WTC11 (cell line): ENCODE results near the gene STARD8. TPM values are rescaled to one million over a fixed set of nuclear protein-coding genes. Genes with fewer than 3 reads are reported as not detected.

ENCODE experiments used
- ATAC-seq: fragments of 200-7000 bp; cut with Tn5 transposase; 2 replicates; pipeline ENCODE4 v1.10.0; 2021; ENCODE audit warnings: mild to moderate bottlenecking, moderate library complexity
- CTCF ChIA-PET: fragments of 300-600 bp; sonication (Branson Sonifier 250); formaldehyde crosslinking; loops from one replicate; lab custom pipeline; 2021; ENCODE audit warnings: antibody characterized with exemption; lab: Charles Lee
- POLR2A ChIA-PET: fragments of 350-600 bp; sonication (Branson Sonifier 250); formaldehyde crosslinking; loops from one replicate; lab custom pipeline; 2021; ENCODE audit warnings: antibody characterized with exemption; lab: Charles Lee
- DNase-seq: peaks from one replicate; pipeline ENCODE4 v3.0.0; 2021; ENCODE audit warnings: low spot score
- H3K27ac Mint-ChIP-seq: 2 replicates; pipeline ENCODE4 v1.8.0; 2021; ENCODE audit warnings: mixed read lengths
- H3K27me3 Mint-ChIP-seq: 2 replicates; pipeline ENCODE4 v1.8.0; 2021; ENCODE audit warnings: low read depth, mild to moderate bottlenecking, moderate library complexity, mixed read lengths
- H3K36me3 Mint-ChIP-seq: 2 replicates; pipeline ENCODE4 v1.8.0; 2021; ENCODE audit warnings: mixed read lengths
- H3K4me1 Mint-ChIP-seq: 2 replicates; pipeline ENCODE4 v1.8.0; 2022; ENCODE audit warnings: mixed read lengths
- H3K4me3 Mint-ChIP-seq: 2 replicates; pipeline ENCODE4 v1.8.0; 2021; ENCODE audit warnings: mild to moderate bottlenecking, moderate library complexity, mixed read lengths
- H3K9me3 Mint-ChIP-seq: 2 replicates; pipeline ENCODE4 v1.8.0; 2021; ENCODE audit warnings: mixed read lengths
- SMAD4 ChIP-seq: sonication (generic); formaldehyde crosslinking; IDR thresholded peaks from 2 replicates; pipeline ENCODE4 v1.8.0; 2022; ENCODE audit warnings: mild to moderate bottlenecking, missing genetic modification reagents
- TEAD1 ChIP-seq: sonication (generic); formaldehyde crosslinking; IDR thresholded peaks from 2 replicates; pipeline ENCODE4 v1.8.0; 2022; ENCODE audit warnings: mild to moderate bottlenecking, missing genetic modification reagents
- ZNF138 ChIP-seq: sonication (generic); formaldehyde crosslinking; conservative IDR thresholded peaks from 2 replicates; pipeline ENCODE4 v1.8.1; 2022; ENCODE audit warnings: mild to moderate bottlenecking, moderate library complexity, missing genetic modification reagents
- total RNA-seq: library from RNA; stranded (reverse); gene quantifications from 3 replicates; pipeline ENCODE4 v1.2.3, GENCODE V29; 2021
- TF ChIP-seq, protein P1 (sequence below): fragments of 250-450 bp; sonication (Bioruptor Pico); IDR thresholded peaks from 2 replicates; pipeline ENCODE4 v2.1.2; 2022; ENCODE audit warnings: mild to moderate bottlenecking, moderate library complexity
- TF ChIP-seq, protein P2 (sequence below): sonication (generic); formaldehyde crosslinking; IDR thresholded peaks from 2 replicates; pipeline ENCODE4 v1.8.1; 2022; ENCODE audit warnings: mild to moderate bottlenecking, moderate library complexity, missing genetic modification reagents
- TF ChIP-seq, protein P3 (sequence below): sonication (generic); formaldehyde crosslinking; IDR thresholded peaks from 2 replicates; pipeline ENCODE4 v1.8.0; 2022; ENCODE audit warnings: mild to moderate bottlenecking, missing genetic modification reagents
- TF ChIP-seq, protein P4 (sequence below): sonication (generic); formaldehyde crosslinking; IDR thresholded peaks from 2 replicates; pipeline ENCODE4 v1.8.0; 2022; ENCODE audit warnings: mild to moderate bottlenecking, missing genetic modification reagents
- TF ChIP-seq, protein P5 (sequence below): fragments of 250-450 bp; sonication (Bioruptor Pico); IDR thresholded peaks from 2 replicates; pipeline ENCODE4 v1.8.0; 2021; ENCODE audit warnings: mild to moderate bottlenecking
- TF ChIP-seq, protein P6 (sequence below): sonication (generic); formaldehyde crosslinking; IDR thresholded peaks from 2 replicates; pipeline ENCODE4 v1.8.1; 2022; ENCODE audit warnings: missing genetic modification reagents, borderline replicate concordance
- TF ChIP-seq, protein P7 (sequence below): fragments of 250-450 bp; sonication (Bioruptor Pico); IDR thresholded peaks from 2 replicates; pipeline ENCODE4 v1.9.0; 2021; ENCODE audit warnings: moderate library complexity, mild to moderate bottlenecking, inconsistent platforms, borderline replicate concordance
- TF ChIP-seq, protein P8 (sequence below): sonication (generic); formaldehyde crosslinking; IDR thresholded peaks from 2 replicates; pipeline ENCODE4 v1.8.0; 2023; ENCODE audit warnings: missing genetic modification reagents
- TF ChIP-seq, protein P9 (sequence below): sonication (generic); formaldehyde crosslinking; IDR thresholded peaks from 2 replicates; pipeline ENCODE4 v1.8.1; 2022; ENCODE audit warnings: low read depth, missing genetic modification reagents, borderline replicate concordance
- TF ChIP-seq, protein P10 (sequence below): sonication (generic); formaldehyde crosslinking; IDR thresholded peaks from 2 replicates; pipeline ENCODE4 v1.8.1; 2022; ENCODE audit warnings: low read depth, mild to moderate bottlenecking, moderate library complexity, missing genetic modification reagents, borderline replicate concordance
- TF ChIP-seq, protein P11 (sequence below): sonication (generic); formaldehyde crosslinking; IDR thresholded peaks from 2 replicates; pipeline ENCODE4 v1.8.1; 2022; ENCODE audit warnings: mild to moderate bottlenecking, missing genetic modification reagents, moderate library complexity, borderline replicate concordance
- TF ChIP-seq, protein P12 (sequence below): fragments of 250-450 bp; sonication (Bioruptor Pico); IDR thresholded peaks from 2 replicates; pipeline ENCODE4 v1.9.0; 2021; ENCODE audit warnings: mild to moderate bottlenecking, borderline replicate concordance

STARD8 gene
- total RNA-seq, 1 experiment from 2014 or later = 8.5 TPM

DNA sequence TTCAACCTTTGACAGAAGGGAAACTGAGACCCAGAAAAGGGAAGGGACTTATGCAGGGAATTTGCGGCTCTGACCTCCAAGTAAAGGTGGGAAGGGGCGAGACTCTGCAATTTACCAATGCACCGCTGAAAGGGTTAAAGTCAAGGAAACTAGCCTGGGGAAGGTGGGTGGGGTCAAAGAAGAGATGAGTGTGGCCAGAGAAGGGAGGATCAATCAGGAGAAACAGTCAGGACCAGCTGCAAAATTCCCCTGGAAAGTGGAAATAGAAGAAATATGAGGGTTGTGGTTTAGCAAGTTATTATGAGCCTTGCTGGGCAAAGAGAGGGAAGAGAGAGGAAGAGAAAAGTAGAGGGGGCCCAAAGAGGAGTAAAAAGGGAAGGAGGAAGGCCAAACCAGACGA lies 30.5 kb downstream of the STARD8 start (continued):
- TF ChIP-seq, protein P1, sequence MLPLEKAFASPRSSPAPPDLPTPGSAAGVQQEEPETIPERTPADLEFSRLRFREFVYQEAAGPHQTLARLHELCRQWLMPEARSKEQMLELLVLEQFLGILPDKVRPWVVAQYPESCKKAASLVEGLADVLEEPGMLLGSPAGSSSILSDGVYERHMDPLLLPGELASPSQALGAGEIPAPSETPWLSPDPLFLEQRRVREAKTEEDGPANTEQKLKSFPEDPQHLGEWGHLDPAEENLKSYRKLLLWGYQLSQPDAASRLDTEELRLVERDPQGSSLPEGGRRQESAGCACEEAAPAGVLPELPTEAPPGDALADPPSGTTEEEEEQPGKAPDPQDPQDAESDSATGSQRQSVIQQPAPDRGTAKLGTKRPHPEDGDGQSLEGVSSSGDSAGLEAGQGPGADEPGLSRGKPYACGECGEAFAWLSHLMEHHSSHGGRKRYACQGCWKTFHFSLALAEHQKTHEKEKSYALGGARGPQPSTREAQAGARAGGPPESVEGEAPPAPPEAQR = no peak
- TF ChIP-seq, all 79 proteins: peak for 0

DNA sequence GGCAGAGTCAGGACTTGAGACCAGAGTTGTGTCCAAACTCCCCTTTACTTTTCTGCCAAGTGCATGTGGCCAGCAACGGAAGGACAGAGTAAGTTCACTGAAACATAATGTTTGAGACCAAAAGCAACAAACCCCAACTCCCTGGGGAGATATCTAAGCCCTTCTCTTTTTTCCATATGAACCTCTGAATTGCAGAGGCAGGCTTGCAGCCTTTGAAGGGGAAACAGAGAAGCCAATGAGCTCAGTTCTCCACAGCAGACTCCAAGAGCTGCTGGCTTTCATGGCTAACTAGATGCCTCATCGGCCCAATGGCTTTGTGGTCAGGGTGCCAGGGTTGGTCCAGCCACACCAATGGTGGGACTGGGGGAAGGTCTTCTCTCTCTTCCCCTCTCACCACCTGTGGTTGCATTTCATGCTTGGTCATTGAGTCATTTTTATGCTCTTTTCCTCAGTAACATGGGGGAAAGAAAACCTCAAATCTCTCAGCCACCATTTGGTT lies 34.0 kb downstream of the STARD8 start:
- ChIA-PET CTCF (no interaction called here), POLR2A (no interaction called here)
- no peak overlapping the region for H3K4me3 Mint-ChIP-seq
- TF ChIP-seq SMAD4 (CRISPR knock-in tag) (no peak), ZNF138 (CRISPR knock-in tag) (no peak), TEAD1 (no peak)
- TF ChIP-seq, protein P2, sequence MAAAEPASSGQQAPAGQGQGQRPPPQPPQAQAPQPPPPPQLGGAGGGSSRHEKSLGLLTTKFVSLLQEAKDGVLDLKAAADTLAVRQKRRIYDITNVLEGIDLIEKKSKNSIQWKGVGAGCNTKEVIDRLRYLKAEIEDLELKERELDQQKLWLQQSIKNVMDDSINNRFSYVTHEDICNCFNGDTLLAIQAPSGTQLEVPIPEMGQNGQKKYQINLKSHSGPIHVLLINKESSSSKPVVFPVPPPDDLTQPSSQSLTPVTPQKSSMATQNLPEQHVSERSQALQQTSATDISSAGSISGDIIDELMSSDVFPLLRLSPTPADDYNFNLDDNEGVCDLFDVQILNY (CRISPR knock-in tag) = no peak
- TF ChIP-seq, protein P3, sequence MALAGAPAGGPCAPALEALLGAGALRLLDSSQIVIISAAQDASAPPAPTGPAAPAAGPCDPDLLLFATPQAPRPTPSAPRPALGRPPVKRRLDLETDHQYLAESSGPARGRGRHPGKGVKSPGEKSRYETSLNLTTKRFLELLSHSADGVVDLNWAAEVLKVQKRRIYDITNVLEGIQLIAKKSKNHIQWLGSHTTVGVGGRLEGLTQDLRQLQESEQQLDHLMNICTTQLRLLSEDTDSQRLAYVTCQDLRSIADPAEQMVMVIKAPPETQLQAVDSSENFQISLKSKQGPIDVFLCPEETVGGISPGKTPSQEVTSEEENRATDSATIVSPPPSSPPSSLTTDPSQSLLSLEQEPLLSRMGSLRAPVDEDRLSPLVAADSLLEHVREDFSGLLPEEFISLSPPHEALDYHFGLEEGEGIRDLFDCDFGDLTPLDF (CRISPR knock-in tag) = no peak
- TF ChIP-seq, protein P4, sequence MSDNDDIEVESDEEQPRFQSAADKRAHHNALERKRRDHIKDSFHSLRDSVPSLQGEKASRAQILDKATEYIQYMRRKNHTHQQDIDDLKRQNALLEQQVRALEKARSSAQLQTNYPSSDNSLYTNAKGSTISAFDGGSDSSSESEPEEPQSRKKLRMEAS (CRISPR knock-in tag) = no peak
- TF ChIP-seq, protein P5, sequence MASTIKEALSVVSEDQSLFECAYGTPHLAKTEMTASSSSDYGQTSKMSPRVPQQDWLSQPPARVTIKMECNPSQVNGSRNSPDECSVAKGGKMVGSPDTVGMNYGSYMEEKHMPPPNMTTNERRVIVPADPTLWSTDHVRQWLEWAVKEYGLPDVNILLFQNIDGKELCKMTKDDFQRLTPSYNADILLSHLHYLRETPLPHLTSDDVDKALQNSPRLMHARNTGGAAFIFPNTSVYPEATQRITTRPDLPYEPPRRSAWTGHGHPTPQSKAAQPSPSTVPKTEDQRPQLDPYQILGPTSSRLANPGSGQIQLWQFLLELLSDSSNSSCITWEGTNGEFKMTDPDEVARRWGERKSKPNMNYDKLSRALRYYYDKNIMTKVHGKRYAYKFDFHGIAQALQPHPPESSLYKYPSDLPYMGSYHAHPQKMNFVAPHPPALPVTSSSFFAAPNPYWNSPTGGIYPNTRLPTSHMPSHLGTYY (CRISPR knock-in tag) = no peak
- TF ChIP-seq, protein P6, sequence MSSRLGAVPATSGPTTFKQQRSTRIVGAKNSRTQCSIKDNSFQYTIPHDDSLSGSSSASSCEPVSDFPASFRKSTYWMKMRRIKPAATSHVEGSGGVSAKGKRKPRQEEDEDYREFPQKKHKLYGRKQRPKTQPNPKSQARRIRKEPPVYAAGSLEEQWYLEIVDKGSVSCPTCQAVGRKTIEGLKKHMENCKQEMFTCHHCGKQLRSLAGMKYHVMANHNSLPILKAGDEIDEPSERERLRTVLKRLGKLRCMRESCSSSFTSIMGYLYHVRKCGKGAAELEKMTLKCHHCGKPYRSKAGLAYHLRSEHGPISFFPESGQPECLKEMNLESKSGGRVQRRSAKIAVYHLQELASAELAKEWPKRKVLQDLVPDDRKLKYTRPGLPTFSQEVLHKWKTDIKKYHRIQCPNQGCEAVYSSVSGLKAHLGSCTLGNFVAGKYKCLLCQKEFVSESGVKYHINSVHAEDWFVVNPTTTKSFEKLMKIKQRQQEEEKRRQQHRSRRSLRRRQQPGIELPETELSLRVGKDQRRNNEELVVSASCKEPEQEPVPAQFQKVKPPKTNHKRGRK (CRISPR knock-in tag) = no peak
- TF ChIP-seq, protein P7, sequence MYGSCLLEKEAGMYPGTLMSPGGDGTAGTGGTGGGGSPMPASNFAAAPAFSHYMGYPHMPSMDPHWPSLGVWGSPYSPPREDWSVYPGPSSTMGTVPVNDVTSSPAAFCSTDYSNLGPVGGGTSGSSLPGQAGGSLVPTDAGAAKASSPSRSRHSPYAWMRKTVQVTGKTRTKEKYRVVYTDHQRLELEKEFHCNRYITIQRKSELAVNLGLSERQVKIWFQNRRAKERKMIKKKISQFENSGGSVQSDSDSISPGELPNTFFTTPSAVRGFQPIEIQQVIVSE (CRISPR knock-in tag) = no peak
- TF ChIP-seq, protein P8, sequence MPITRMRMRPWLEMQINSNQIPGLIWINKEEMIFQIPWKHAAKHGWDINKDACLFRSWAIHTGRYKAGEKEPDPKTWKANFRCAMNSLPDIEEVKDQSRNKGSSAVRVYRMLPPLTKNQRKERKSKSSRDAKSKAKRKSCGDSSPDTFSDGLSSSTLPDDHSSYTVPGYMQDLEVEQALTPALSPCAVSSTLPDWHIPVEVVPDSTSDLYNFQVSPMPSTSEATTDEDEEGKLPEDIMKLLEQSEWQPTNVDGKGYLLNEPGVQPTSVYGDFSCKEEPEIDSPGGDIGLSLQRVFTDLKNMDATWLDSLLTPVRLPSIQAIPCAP (CRISPR knock-in tag) = no peak
- TF ChIP-seq, protein P9, sequence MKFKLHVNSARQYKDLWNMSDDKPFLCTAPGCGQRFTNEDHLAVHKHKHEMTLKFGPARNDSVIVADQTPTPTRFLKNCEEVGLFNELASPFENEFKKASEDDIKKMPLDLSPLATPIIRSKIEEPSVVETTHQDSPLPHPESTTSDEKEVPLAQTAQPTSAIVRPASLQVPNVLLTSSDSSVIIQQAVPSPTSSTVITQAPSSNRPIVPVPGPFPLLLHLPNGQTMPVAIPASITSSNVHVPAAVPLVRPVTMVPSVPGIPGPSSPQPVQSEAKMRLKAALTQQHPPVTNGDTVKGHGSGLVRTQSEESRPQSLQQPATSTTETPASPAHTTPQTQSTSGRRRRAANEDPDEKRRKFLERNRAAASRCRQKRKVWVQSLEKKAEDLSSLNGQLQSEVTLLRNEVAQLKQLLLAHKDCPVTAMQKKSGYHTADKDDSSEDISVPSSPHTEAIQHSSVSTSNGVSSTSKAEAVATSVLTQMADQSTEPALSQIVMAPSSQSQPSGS (CRISPR knock-in tag) = no peak
- TF ChIP-seq, protein P10, sequence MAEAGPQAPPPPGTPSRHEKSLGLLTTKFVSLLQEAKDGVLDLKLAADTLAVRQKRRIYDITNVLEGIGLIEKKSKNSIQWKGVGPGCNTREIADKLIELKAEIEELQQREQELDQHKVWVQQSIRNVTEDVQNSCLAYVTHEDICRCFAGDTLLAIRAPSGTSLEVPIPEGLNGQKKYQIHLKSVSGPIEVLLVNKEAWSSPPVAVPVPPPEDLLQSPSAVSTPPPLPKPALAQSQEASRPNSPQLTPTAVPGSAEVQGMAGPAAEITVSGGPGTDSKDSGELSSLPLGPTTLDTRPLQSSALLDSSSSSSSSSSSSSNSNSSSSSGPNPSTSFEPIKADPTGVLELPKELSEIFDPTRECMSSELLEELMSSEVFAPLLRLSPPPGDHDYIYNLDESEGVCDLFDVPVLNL = no peak
- TF ChIP-seq, protein P11, sequence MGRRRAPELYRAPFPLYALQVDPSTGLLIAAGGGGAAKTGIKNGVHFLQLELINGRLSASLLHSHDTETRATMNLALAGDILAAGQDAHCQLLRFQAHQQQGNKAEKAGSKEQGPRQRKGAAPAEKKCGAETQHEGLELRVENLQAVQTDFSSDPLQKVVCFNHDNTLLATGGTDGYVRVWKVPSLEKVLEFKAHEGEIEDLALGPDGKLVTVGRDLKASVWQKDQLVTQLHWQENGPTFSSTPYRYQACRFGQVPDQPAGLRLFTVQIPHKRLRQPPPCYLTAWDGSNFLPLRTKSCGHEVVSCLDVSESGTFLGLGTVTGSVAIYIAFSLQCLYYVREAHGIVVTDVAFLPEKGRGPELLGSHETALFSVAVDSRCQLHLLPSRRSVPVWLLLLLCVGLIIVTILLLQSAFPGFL (CRISPR knock-in tag) = no peak
- TF ChIP-seq, protein P12, sequence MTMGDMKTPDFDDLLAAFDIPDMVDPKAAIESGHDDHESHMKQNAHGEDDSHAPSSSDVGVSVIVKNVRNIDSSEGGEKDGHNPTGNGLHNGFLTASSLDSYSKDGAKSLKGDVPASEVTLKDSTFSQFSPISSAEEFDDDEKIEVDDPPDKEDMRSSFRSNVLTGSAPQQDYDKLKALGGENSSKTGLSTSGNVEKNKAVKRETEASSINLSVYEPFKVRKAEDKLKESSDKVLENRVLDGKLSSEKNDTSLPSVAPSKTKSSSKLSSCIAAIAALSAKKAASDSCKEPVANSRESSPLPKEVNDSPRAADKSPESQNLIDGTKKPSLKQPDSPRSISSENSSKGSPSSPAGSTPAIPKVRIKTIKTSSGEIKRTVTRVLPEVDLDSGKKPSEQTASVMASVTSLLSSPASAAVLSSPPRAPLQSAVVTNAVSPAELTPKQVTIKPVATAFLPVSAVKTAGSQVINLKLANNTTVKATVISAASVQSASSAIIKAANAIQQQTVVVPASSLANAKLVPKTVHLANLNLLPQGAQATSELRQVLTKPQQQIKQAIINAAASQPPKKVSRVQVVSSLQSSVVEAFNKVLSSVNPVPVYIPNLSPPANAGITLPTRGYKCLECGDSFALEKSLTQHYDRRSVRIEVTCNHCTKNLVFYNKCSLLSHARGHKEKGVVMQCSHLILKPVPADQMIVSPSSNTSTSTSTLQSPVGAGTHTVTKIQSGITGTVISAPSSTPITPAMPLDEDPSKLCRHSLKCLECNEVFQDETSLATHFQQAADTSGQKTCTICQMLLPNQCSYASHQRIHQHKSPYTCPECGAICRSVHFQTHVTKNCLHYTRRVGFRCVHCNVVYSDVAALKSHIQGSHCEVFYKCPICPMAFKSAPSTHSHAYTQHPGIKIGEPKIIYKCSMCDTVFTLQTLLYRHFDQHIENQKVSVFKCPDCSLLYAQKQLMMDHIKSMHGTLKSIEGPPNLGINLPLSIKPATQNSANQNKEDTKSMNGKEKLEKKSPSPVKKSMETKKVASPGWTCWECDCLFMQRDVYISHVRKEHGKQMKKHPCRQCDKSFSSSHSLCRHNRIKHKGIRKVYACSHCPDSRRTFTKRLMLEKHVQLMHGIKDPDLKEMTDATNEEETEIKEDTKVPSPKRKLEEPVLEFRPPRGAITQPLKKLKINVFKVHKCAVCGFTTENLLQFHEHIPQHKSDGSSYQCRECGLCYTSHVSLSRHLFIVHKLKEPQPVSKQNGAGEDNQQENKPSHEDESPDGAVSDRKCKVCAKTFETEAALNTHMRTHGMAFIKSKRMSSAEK (CRISPR knock-in tag) = no peak

More for the DNA sequence above, 34.0 kb downstream of the STARD8 start:
- Mint-ChIP-seq H3K36me3 (no peaks in the 10 kb centered on the region), H3K9me3 (no peaks in the 10 kb centered on the region), H3K4me1 (peaks cover 56% of the 10 kb centered on the region), H3K27ac (no peak overlapping the region), H3K27me3 (peaks cover 3% of the 10 kb centered on the region; the same call in 1 of the 2 replicates)
- DNase-seq = no peak
- no peak for ATAC-seq
